GM12878 (cell line): Measurements from ENCODE around the gene CLEC2B. TPM values are rescaled to one million over a fixed set of nuclear protein-coding genes. Genes with fewer than 3 reads are reported as not detected.

Experiments used
- ATAC-seq: fragments of 200-7000 bp; cut with Tn5 transposase; 3 replicates; pipeline ENCODE4 v1.9.1; 2020; ENCODE audit warnings: mild to moderate bottlenecking, moderate library complexity
- BruUV-seq: library from RNA; stranded (reverse); fragments of 400-500 nt; replicated peaks from 2 replicates; lab custom pipeline; 2021; lab: Mats Ljungman, UMichigan
- CTCF ChIA-PET: fragments of 300-600 bp; sonication (Branson Sonifier 250); formaldehyde crosslinking; extraction: SDS; loops from one replicate; lab custom pipeline; 2021; ENCODE audit warnings: inconsistent platforms; lab: Yijun Ruan, JAX
- POLR2A ChIA-PET: fragments of 350-600 bp; formaldehyde crosslinking; extraction: SDS; loops from one replicate; lab custom pipeline; 2021; ENCODE audit warnings: inconsistent platforms; lab: Charles Lee
- RAD21 ChIA-PET: fragments of 300-600 bp; sonication (Branson Sonifier 250); formaldehyde crosslinking; loops from one replicate; lab custom pipeline; 2023; ENCODE audit warnings: antibody characterized with exemption; ENCODE audit not compliant: unreplicated experiment; lab: Charles Lee
- SMC1A ChIA-PET: fragments of 300-600 bp; sonication (Branson Sonifier 250); formaldehyde crosslinking; loops from one replicate; lab custom pipeline; 2023; ENCODE audit not compliant: unreplicated experiment, uncharacterized antibody; lab: Charles Lee
- DNase-seq: peaks from one replicate; pipeline ENCODE4 v3.0.0-alpha.2; 2011; ENCODE audit warnings: low read depth, low spot score
- FAIRE-seq: peaks from 3 replicates; lab custom pipeline; 2011; peaks lifted over from hg19 to GRCh38; lab: Jason Lieb, UNC
- H2AFZ ChIP-seq: 2 replicates; pipeline ENCODE4 v1.6.0; 2011; ENCODE audit warnings: low read depth, low read length, control low read depth; ENCODE audit not compliant: control insufficient read depth
- H3K27ac ChIP-seq: 2 replicates; pipeline ENCODE4 v1.5.1; 2011; ENCODE audit warnings: control low read depth; ENCODE audit not compliant: control insufficient read depth, insufficient read depth
- H3K27me3 ChIP-seq, 2 experiments: replicated peaks in 1 of 2; 2 replicates each; pipeline versions ENCODE4 v1.6.0 to v1.6.1; 2011; ENCODE audit warnings: low read length in 1 of 2; ENCODE audit not compliant: control insufficient read depth in 2 of 2, insufficient read depth in 2 of 2
- H3K36me3 ChIP-seq, 2 experiments: 2 replicates each; pipeline ENCODE4 v1.5.1; 2011; ENCODE audit warnings: low read length in 1 of 2; ENCODE audit not compliant: control insufficient read depth in 2 of 2, insufficient read depth in 2 of 2
- H3K4me1 ChIP-seq: 2 replicates; pipeline ENCODE4 v1.6.1; 2011; ENCODE audit warnings: mild to moderate bottlenecking, low read length, moderate library complexity, mixed read lengths; ENCODE audit not compliant: control insufficient read depth, insufficient read depth
- H3K4me2 ChIP-seq: 2 replicates; pipeline ENCODE4 v1.6.0; 2011; ENCODE audit warnings: control low read depth; ENCODE audit not compliant: control insufficient read depth, insufficient read depth
- H3K4me3 ChIP-seq: fragments of 200-600 bp; sonication (generic); 2 replicates; pipeline ENCODE4 v1.5.1; 2016
- H3K79me2 ChIP-seq: 2 replicates; pipeline ENCODE4 v1.6.0; 2011; ENCODE audit warnings: low read length; ENCODE audit not compliant: control insufficient read depth, insufficient read depth
- H3K9ac ChIP-seq: 2 replicates; pipeline ENCODE4 v1.8.0; 2011; ENCODE audit warnings: low read length, control low read depth, mixed read lengths; ENCODE audit not compliant: control insufficient read depth, insufficient read depth
- H3K9me3 ChIP-seq: replicated peaks from 3 replicates; pipeline ENCODE4 v1.5.1; 2011; ENCODE audit warnings: mild to moderate bottlenecking, low read length; ENCODE audit not compliant: control insufficient read depth, insufficient read depth
- H4K20me1 ChIP-seq: 2 replicates; pipeline ENCODE4 v1.6.0; 2011; ENCODE audit not compliant: control insufficient read depth, insufficient read depth
- CEBPZ ChIP-seq: fragments of 150-350 bp; IDR thresholded peaks from 2 replicates; pipeline ENCODE4 v1.6.1; 2016; ENCODE audit warnings: low read depth, low read length
- EED ChIP-seq: sonication (generic); IDR thresholded peaks from 2 replicates; pipeline ENCODE4 v1.6.1; 2016; ENCODE audit warnings: antibody characterized with exemption, low read depth
- IKZF2 ChIP-seq, 2 experiments: fragments of 450-650 bp; IDR thresholded peaks; 2 replicates each; pipeline ENCODE4 v1.6.1; 2017; ENCODE audit warnings: mild to moderate bottlenecking in 2 of 2, moderate library complexity in 2 of 2
- IRF4 ChIP-seq: IDR thresholded peaks from 2 replicates; pipeline ENCODE4 v1.6.1; 2011; ENCODE audit warnings: low read depth, low read length
- NFYA ChIP-seq: IDR thresholded peaks from 2 replicates; pipeline ENCODE4 v1.6.1; 2011; ENCODE audit warnings: low read depth, mild to moderate bottlenecking, low read length, improper control_type of control experiment, borderline replicate concordance
- NR2F1 ChIP-seq: fragments of 450-650 bp; conservative IDR thresholded peaks from 2 replicates; pipeline ENCODE4 v1.6.1; 2017; ENCODE audit warnings: mild to moderate bottlenecking
- PAX8 ChIP-seq: fragments of 450-650 bp; IDR thresholded peaks from 2 replicates; pipeline ENCODE4 v1.6.1; 2017; ENCODE audit warnings: mild to moderate bottlenecking, moderate library complexity
- POLR2A ChIP-seq: IDR thresholded peaks from 2 replicates; pipeline ENCODE4 v1.6.1; 2011; ENCODE audit warnings: low read depth, mild to moderate bottlenecking, low read length
- RUNX3 ChIP-seq: IDR thresholded peaks from 2 replicates; pipeline ENCODE4 v1.6.1; 2012; ENCODE audit warnings: low read length, inconsistent platforms
- SIN3A ChIP-seq: IDR thresholded peaks from 2 replicates; pipeline ENCODE4 v1.6.1; 2012; ENCODE audit warnings: low read depth, low read length, improper control_type of control experiment
- STAT1 ChIP-seq: fragments of 450-650 bp; conservative IDR thresholded peaks from 2 replicates; pipeline ENCODE4 v1.6.1; 2014; ENCODE audit warnings: antibody characterized with exemption, mild to moderate bottlenecking
- STAT3 ChIP-seq: IDR thresholded peaks from 2 replicates; pipeline ENCODE4 v1.6.1; 2011; ENCODE audit warnings: low read depth, low read length, improper control_type of control experiment
- ZBTB33 ChIP-seq: fragments of 450-650 bp; IDR thresholded peaks from 2 replicates; pipeline ENCODE4 v1.6.1; 2017; ENCODE audit warnings: mild to moderate bottlenecking
- ZNF622 ChIP-seq: fragments of 450-650 bp; IDR thresholded peaks from 2 replicates; pipeline ENCODE4 v1.6.1; 2017; ENCODE audit warnings: mild to moderate bottlenecking, inconsistent platforms
- WGBS: methylation state at CpG from one replicate; pipeline ENCODE4 v1.1.6; 2016; ENCODE audit warnings: low lambda C conversion rate; ENCODE audit not compliant: insufficient replicate concordance, insufficient coverage; ENCODE audit errors: missing lambda C conversion rate; 5-methylcytosine and 5-hydroxymethylcytosine counted together
- in situ Hi-C: fragments of 300-500 bp; cut with MboI; formaldehyde crosslinking; loops from 9 replicates; pipeline ENCODE4 v1.14.3; 2018; ENCODE audit warnings: mixed read lengths
- intact Hi-C: fragments of 100-400 bp; cut with micrococcal nuclease; formaldehyde crosslinking; loops from one replicate; pipeline ENCODE4 v1.14.2; 2022; ENCODE audit not compliant: unreplicated experiment
- polyA plus RNA-seq, 11 experiments: library from polyadenylated mRNA; depleted of rRNA in 4 of 11; unstranded in 6 of 11; stranded (reverse) in 5 of 11; fragments of >200 nt; fragmentation: Nextera tagmentation in 4 of 11; fragmentation: Illumina TruSeq in 1 of 11; extraction: Ambion mirVana in 4 of 11; extraction: Trizol in 1 of 11; gene quantifications; 1 replicate in 1 of 11; 2 replicates in 10 of 11; pipeline versions ENCODE4 v1.2.1 to v1.2.3, GENCODE V29; 2011 to 2016; ENCODE audit warnings: inconsistent platforms in 2 of 11, missing spikeins in 2 of 11, low read depth in 1 of 11
- total RNA-seq, 4 experiments: library from RNA; depleted of rRNA in 3 of 4; stranded (reverse); fragments of >200 nt in 3 of 4; fragmentation: Illumina TruSeq in 1 of 4; extraction: Trizol in 1 of 4; gene quantifications; 2 replicates each; pipeline versions ENCODE4 v1.2.1 to v1.2.3, GENCODE V29; 2013 to 2021

Gene CLEC2B
- total and polyA plus RNA-seq, 10 of the 15 experiments (the other 5 are each of a cell fraction or from before 2014, with no cell fraction given), result 7.1 to 21.6 (median 12.0) TPM

- Histone ChIP-seq H3K4me2 (no peak overlapping the region), H3K9me3 (no peaks in the 10 kb centered on the region), H3K9ac (no peak overlapping the region), H3K36me3 (no peaks in the 10 kb centered on the region), H2AFZ (no peak overlapping the region), H3K27me3 (no peaks in the 10 kb centered on the region), H4K20me1 (no peaks in the 10 kb centered on the region)
- DNase-seq, result no peak
- in situ Hi-C loops, result no loop called here
- 54% methylated on average over 3 of the region's 3 CpGs for WGBS
- SMC1A ChIA-PET, result no interaction called here
- no peak for FAIRE-seq
- CTCF ChIA-PET, result interaction anchor here (0.6 kb wide), 1 partner anchor 223 kb away, joined by 3 read pairs; no protein-coding TSS in a partner anchor
- intact Hi-C loops, result no loop called here
- no peak for ATAC-seq
- TF ChIP-seq SIN3A (no peak), POLR2A (no peak), ZNF622 (no peak), NFYA (no peak), STAT1 (no peak)
- TF ChIP-seq, all 136 proteins: peak for 0
- ChIA-PET POLR2A (no interaction called here), RAD21 (no interaction called here)
- no TSS peak for BruUV-seq
- no peaks in the 10 kb centered on the region for H3K79me2 ChIP-seq
- H3K27ac ChIP-seq, result no peak overlapping the region
- no peaks in the 10 kb centered on the region for H3K4me1 ChIP-seq
- H3K4me3 ChIP-seq, result no peak overlapping the region
These were observed 12.3 kb downstream of the CLEC2B start for GRCh38 chr12:9856894-9857293.

- WGBS, result 50% methylated on average over 1 of the region's 1 CpG
- ATAC-seq, result no peak
These were observed 13.0 kb downstream of the CLEC2B start for GRCh38 chr12:9856151-9856550.

More at GRCh38 chr12:9856151-9856550, 13.0 kb downstream of the CLEC2B start:
- no peak overlapping the region for H3K27ac ChIP-seq
- no peak overlapping the region for H3K4me2 ChIP-seq
- H3K27me3 ChIP-seq, result no peaks in the 10 kb centered on the region
- SMC1A ChIA-PET, result no interaction called here
- no TSS peak for BruUV-seq
- no peaks in the 10 kb centered on the region for H3K79me2 ChIP-seq
- H3K4me3 ChIP-seq, result no peak overlapping the region
- in situ Hi-C loops, result no loop called here
- intact Hi-C loops, result no loop called here
- RAD21 ChIA-PET, result no interaction called here
- CTCF ChIA-PET, result interaction anchor here (0.6 to 1.5 kb wide), 2 partner anchors 41 to 107 kb away, joined by 4 read pairs; no protein-coding TSS in a partner anchor
- no peaks in the 10 kb centered on the region for H3K9me3 ChIP-seq
- POLR2A ChIA-PET, result no interaction called here
- no peaks in the 10 kb centered on the region for H3K36me3 ChIP-seq
- TF ChIP-seq STAT3, result no peak
- TF ChIP-seq PAX8, result no peak
- TF ChIP-seq ZBTB33, result no peak
- no peak for TF ChIP-seq CEBPZ
- no peak for TF ChIP-seq IRF4
- TF ChIP-seq RUNX3, result no peak
- no peak for TF ChIP-seq IKZF2 (IDR thresholded peaks at IDR 0.05)
- no peak for TF ChIP-seq EED
- TF ChIP-seq NR2F1, result no peak
- H2AFZ ChIP-seq, result no peak overlapping the region
- H4K20me1 ChIP-seq, result no peaks in the 10 kb centered on the region
- no peak overlapping the region for H3K9ac ChIP-seq
- no peak for DNase-seq
- H3K4me1 ChIP-seq, result no peaks in the 10 kb centered on the region
- no peak for FAIRE-seq
